ENCODE data around the gene MRPL58.

DNA sequence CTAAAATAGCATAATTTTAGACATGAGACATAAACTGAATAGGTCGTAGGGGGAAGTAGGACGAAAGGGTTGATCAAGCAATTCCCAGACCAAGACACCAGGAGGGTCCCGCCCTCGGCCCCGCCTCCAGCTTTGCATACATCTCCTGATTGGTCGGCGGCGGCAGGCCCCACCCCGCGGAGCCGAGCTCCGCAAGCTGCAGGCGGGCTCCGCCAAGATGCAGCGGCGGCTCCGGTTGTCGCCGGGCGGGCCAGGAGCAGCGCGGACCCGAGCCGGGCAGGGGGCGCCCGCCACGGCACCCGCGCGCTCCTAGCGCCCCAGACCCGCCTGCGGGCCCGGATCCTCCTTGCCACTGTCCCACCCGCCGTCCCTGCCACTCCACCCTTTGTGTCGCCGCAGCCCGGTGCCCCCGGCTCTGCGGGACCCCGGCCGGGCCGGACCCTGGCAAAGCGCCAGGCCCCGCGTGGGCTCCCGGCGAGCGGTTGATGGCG lies 25.0 kb upstream of the MRPL58 start, which contains the start of gene CDR2L:
- TF ChIP-seq CTCF (conservative IDR thresholded peaks at IDR 0.05 in 1 of 2, IDR thresholded peaks at IDR 0.05 in 1 of 2; ENCODE audit: extremely low read depth in 1 of 2, insufficient read depth in 1 of 2, low read depth in 1 of 2, low read length in 2 of 2) (no peak), EZH2 (IDR thresholded peaks at IDR 0.05; ENCODE audit: borderline replicate concordance, low read length) (no peak)

Data from mammary epithelial cell (primary cell).